Calu3 (cell line): Measurements from ENCODE around the gene FNDC3A. TPM values are rescaled to one million over a fixed set of nuclear protein-coding genes. Genes with fewer than 3 reads are reported as not detected.
A peak's percentile ranks its signal among the peaks of the same experiment; 100 is the strongest.

Source experiments
- BruUV-seq: library from RNA; stranded (reverse); fragments of 400-500 nt; replicated peaks from 2 replicates; lab custom pipeline; 2021; lab: Mats Ljungman, UMichigan
- CTCF ChIA-PET: fragments of 300-600 bp; sonication (Branson Sonifier 250); formaldehyde crosslinking; loops from one replicate; lab custom pipeline; 2022; ENCODE audit warnings: antibody characterized with exemption; lab: Charles Lee
- DNase-seq: peaks from one replicate; pipeline ENCODE4 v3.0.0; 2022
- H3K27ac Mint-ChIP-seq: one replicate; pipeline ENCODE4 v1.8.0; 2022; ENCODE audit warnings: mixed read lengths; ENCODE audit not compliant: unreplicated experiment
- H3K27me3 Mint-ChIP-seq: one replicate; pipeline ENCODE4 v1.8.0; 2022; ENCODE audit warnings: mixed read lengths; ENCODE audit not compliant: unreplicated experiment
- H3K36me3 Mint-ChIP-seq: one replicate; pipeline ENCODE4 v1.8.0; 2022; ENCODE audit warnings: mild to moderate bottlenecking, moderate library complexity, mixed read lengths; ENCODE audit not compliant: insufficient read depth, unreplicated experiment
- H3K4me1 Mint-ChIP-seq: one replicate; pipeline ENCODE4 v1.8.0; 2022; ENCODE audit warnings: mild to moderate bottlenecking, low read depth, mixed read lengths; ENCODE audit not compliant: unreplicated experiment
- H3K4me3 Mint-ChIP-seq: one replicate; pipeline ENCODE4 v1.8.0; 2022; ENCODE audit warnings: mild to moderate bottlenecking, low read depth, moderate library complexity, mixed read lengths; ENCODE audit not compliant: unreplicated experiment
- H3K9me3 Mint-ChIP-seq: one replicate; pipeline ENCODE4 v1.8.0; 2022; ENCODE audit warnings: low read depth, mixed read lengths; ENCODE audit not compliant: unreplicated experiment
- CTCF ChIP-seq: fragments of 200-600 bp; IDR thresholded peaks from one replicate; pipeline ENCODE4 v1.8.0; 2022; ENCODE audit warnings: antibody characterized with exemption; ENCODE audit not compliant: unreplicated experiment
- intact Hi-C: fragments of 100-400 bp; cut with micrococcal nuclease; formaldehyde crosslinking; loops from one replicate; pipeline ENCODE4 v1.10.0; 2022; ENCODE audit not compliant: unreplicated experiment
- total RNA-seq: library from RNA; stranded (reverse); gene quantifications from 2 replicates; pipeline ENCODE4 v1.2.3, GENCODE V29; 2022

FNDC3A gene
- total RNA-seq, 1 experiment from 2014 or later = 36.2 TPM

- Mint-ChIP-seq H3K36me3 (peaks cover 15% of the 10 kb centered on the region), H3K9me3 (no peaks in the 10 kb centered on the region), H3K27me3 (peaks cover 22% of the 10 kb centered on the region), H3K27ac (peak overlapping the region; percentile 88), H3K4me3 (peak overlapping the region; percentile 93), H3K4me1 (no peaks in the 10 kb centered on the region)
- intact Hi-C loops = no loop called here
- BruUV-seq = TSS peak; percentile 83
- CTCF ChIA-PET = interaction anchor here (1.0 kb wide), 1 partner anchor 147 kb away, joined by 3 read pairs; no protein-coding TSS in a partner anchor
- no peak for TF ChIP-seq CTCF
- DNase-seq = no peak
Measured at GRCh38 chr13:49246850-49247642, 271.3 kb downstream of the FNDC3A start.

- CTCF ChIA-PET = interaction anchor here (0.8 to 1.6 kb wide), 3 partner anchors 9 to 359 kb away, joined by 3 to 4 read pairs (median 3); no protein-coding TSS in a partner anchor
- H3K27ac Mint-ChIP-seq = peak within 1 kb of the TSS; percentile 88
- no TSS peak for BruUV-seq
- H3K4me3 Mint-ChIP-seq = peak within 1 kb of the TSS; percentile 93
- peaks cover 18% of the 10 kb centered on the region for H3K27me3 Mint-ChIP-seq
- no peaks in the 10 kb centered on the region for H3K4me1 Mint-ChIP-seq
- H3K9me3 Mint-ChIP-seq = no peaks in the 10 kb centered on the region
- intact Hi-C loops = no loop called here
- peak; percentile 93 for DNase-seq
- no peak for TF ChIP-seq CTCF
- peaks cover 15% of the 10 kb centered on the region for H3K36me3 Mint-ChIP-seq
Measured at GRCh38 chr13:49247643-49248621, 272.2 kb downstream of the FNDC3A start, which contains the start of gene CDADC1. Gene CDADC1, plus strand, starts transcription at chr13:49247925. Its CDS starts 113 bp downstream, at chr13:49248038.

GRCh38 chr13:49248622-49249002 is 272.9 kb downstream of the FNDC3A start:
- BruUV-seq = no TSS peak
- intact Hi-C loops = no loop called here
- peaks cover 15% of the 10 kb centered on the region for H3K36me3 Mint-ChIP-seq
- H3K4me3 Mint-ChIP-seq = peak overlapping the region; percentile 93
- peaks cover 11% of the 10 kb centered on the region for H3K27me3 Mint-ChIP-seq
- no peak for DNase-seq
- peak overlapping the region; percentile 88 for H3K27ac Mint-ChIP-seq
- no peak for TF ChIP-seq CTCF
- CTCF ChIA-PET = interaction anchor here (0.8 to 1.6 kb wide), 2 partner anchors 8 to 359 kb away, joined by 3 to 4 read pairs; no protein-coding TSS in a partner anchor
- H3K4me1 Mint-ChIP-seq = no peaks in the 10 kb centered on the region
- no peaks in the 10 kb centered on the region for H3K9me3 Mint-ChIP-seq

GRCh38 chr13:49251326-49251725 is 275.6 kb downstream of the FNDC3A start:
- Mint-ChIP-seq H3K4me1 (no peaks in the 10 kb centered on the region), H3K4me3 (no peak overlapping the region), H3K27ac (no peak overlapping the region), H3K36me3 (peaks cover 15% of the 10 kb centered on the region), H3K27me3 (no peaks in the 10 kb centered on the region), H3K9me3 (no peaks in the 10 kb centered on the region)
- no peak for TF ChIP-seq CTCF
- no TSS peak for BruUV-seq
- intact Hi-C loops = no loop called here
- CTCF ChIA-PET = interaction anchor here (0.7 kb wide), 1 partner anchor 1669 kb away, joined by 3 read pairs; no protein-coding TSS in a partner anchor
- DNase-seq = no peak
